ENCODE data around the gene HOXC10.

HOXC10 gene
- total RNA-seq = 0 to 0.06 (median 0) reads per million in 18 experiments

- peak; percentile 33 to 36 for DNase-seq
Observed at GRCh38 chr12:53984901-53985691, at the start of gene HOXC10. Gene HOXC10 (plus strand): TSS chr12:53985146. CDS start chr12:53985260, 114 bp downstream.

- DNase-seq = no peak
Observed at GRCh38 chr12:53935383-53936341, 49.3 kb upstream of the HOXC10 start.

- no peak for DNase-seq
Observed at GRCh38 chr12:53937099-53937498, 47.8 kb upstream of the HOXC10 start.

GRCh38 chr12:53937596-53938325 is 47.2 kb upstream of the HOXC10 start:
- DNase-seq = no peak

GRCh38 chr12:53938326-53939140 is 46.4 kb upstream of the HOXC10 start, which contains the start of gene HOXC13:
Gene HOXC13 (plus strand): TSS chr12:53938831. CDS start chr12:53938907, 76 bp downstream.
- no peak for DNase-seq

GRCh38 chr12:53939141-53940108 is 45.5 kb upstream of the HOXC10 start:
- DNase-seq = no peak

- no peak for DNase-seq
Observed at GRCh38 chr12:53940443-53941014, 44.4 kb upstream of the HOXC10 start.

GRCh38 chr12:53941187-53941586 is 43.8 kb upstream of the HOXC10 start:
- DNase-seq = no peak

- no peak for DNase-seq
Observed at GRCh38 chr12:53941750-53942149, 43.2 kb upstream of the HOXC10 start.

GRCh38 chr12:53942467-53942997 is 42.4 kb upstream of the HOXC10 start:
- no peak for DNase-seq

GRCh38 chr12:53944209-53944608 is 40.7 kb upstream of the HOXC10 start:
- DNase-seq = no peak

- DNase-seq = no peak
Observed at GRCh38 chr12:53944907-53945847, 39.8 kb upstream of the HOXC10 start.

GRCh38 chr12:53947743-53948142 is 37.2 kb upstream of the HOXC10 start:
- no peak for DNase-seq

GRCh38 chr12:53948650-53949593 is 36.0 kb upstream of the HOXC10 start:
- DNase-seq = no peak

- no peak for DNase-seq
Observed at GRCh38 chr12:53949631-53950436, 35.1 kb upstream of the HOXC10 start.

GRCh38 chr12:53950437-53950773 is 34.5 kb upstream of the HOXC10 start:
- no peak for DNase-seq

Measured in inflammatory macrophage (primary cell).